ENCODE results near the gene RHEBL1. TPM values are rescaled to one million over a fixed set of nuclear protein-coding genes. Genes with fewer than 3 reads are reported as not detected.

RHEBL1 gene
- total RNA-seq, 2 donors from 2014 or later, result 7.9 to 8.1 TPM

- peaks cover 33% of the 10 kb centered on the region for H3K4me1 Mint-ChIP-seq
These were observed 24.6 kb upstream of the RHEBL1 start, which contains the start of gene DHH for GRCh38 chr12:49094160-49094974. DHH (minus strand) TSS chr12:49094801; CDS start chr12:49094512, 289 bp downstream.

GRCh38 chr12:49093792-49094159 lies 24.0 kb upstream of the RHEBL1 start:
- ATAC-seq (no peak), DNase-seq (no peak)
- Mint-ChIP-seq H3K27ac (no peak overlapping the region), H3K4me3 (peak overlapping the region; percentile 57), H3K27me3 (peaks cover 50% of the 10 kb centered on the region), H3K36me3 (ENCODE audit: low read depth) (peaks cover 6% of the 10 kb centered on the region), H3K4me1 (peaks cover 33% of the 10 kb centered on the region)
- H3K9me3 ChIP-seq (ENCODE audit: control insufficient read depth, low read length, poor library complexity, severe bottlenecking), result no peaks in the 10 kb centered on the region

More at GRCh38 chr12:49094160-49094974, 24.6 kb upstream of the RHEBL1 start, which contains the start of gene DHH:
- ATAC-seq, result peak; percentile 19
- DNase-seq, result no peak
- H3K9me3 ChIP-seq (ENCODE audit: control insufficient read depth, low read length, poor library complexity, severe bottlenecking), result no peaks in the 10 kb centered on the region
- Mint-ChIP-seq H3K4me3 (peak within 1 kb of the TSS; percentile 57), H3K36me3 (ENCODE audit: low read depth) (peaks cover 6% of the 10 kb centered on the region), H3K27ac (peak within 1 kb of the TSS; percentile 73), H3K27me3 (peaks cover 46% of the 10 kb centered on the region)

GRCh38 chr12:49092816-49093406 lies 23.1 kb upstream of the RHEBL1 start:
- no peaks in the 10 kb centered on the region for H3K9me3 ChIP-seq (ENCODE audit: control insufficient read depth, low read length, poor library complexity, severe bottlenecking)
- Mint-ChIP-seq H3K4me3 (no peak overlapping the region), H3K27ac (no peak overlapping the region), H3K27me3 (peaks cover 56% of the 10 kb centered on the region), H3K4me1 (peaks cover 38% of the 10 kb centered on the region), H3K36me3 (ENCODE audit: low read depth) (peaks cover 6% of the 10 kb centered on the region)
- ATAC-seq (no peak), DNase-seq (no peak)

GRCh38 chr12:49092086-49092815 lies 22.5 kb upstream of the RHEBL1 start:
- peaks cover 6% of the 10 kb centered on the region for H3K36me3 Mint-ChIP-seq (ENCODE audit: low read depth)
- DNase-seq (peak in 2 of 3 donors; percentile 29 to 30), ATAC-seq (peak; percentile 48)
- no peaks in the 10 kb centered on the region for H3K9me3 ChIP-seq (ENCODE audit: control insufficient read depth, low read length, poor library complexity, severe bottlenecking)
- peaks cover 56% of the 10 kb centered on the region for H3K27me3 Mint-ChIP-seq
- H3K27ac Mint-ChIP-seq, result no peak overlapping the region
- peaks cover 43% of the 10 kb centered on the region for H3K4me1 Mint-ChIP-seq
- peak overlapping the region; percentile 31 for H3K4me3 Mint-ChIP-seq

- Mint-ChIP-seq H3K4me1 (peaks cover 47% of the 10 kb centered on the region), H3K27me3 (peaks cover 56% of the 10 kb centered on the region), H3K27ac (no peak overlapping the region), H3K4me3 (peak overlapping the region; percentile 31), H3K36me3 (ENCODE audit: low read depth) (peaks cover 6% of the 10 kb centered on the region)
- DNase-seq (no peak), ATAC-seq (no peak)
- H3K9me3 ChIP-seq (ENCODE audit: control insufficient read depth, low read length, poor library complexity, severe bottlenecking), result no peaks in the 10 kb centered on the region
These were observed 22.0 kb upstream of the RHEBL1 start for GRCh38 chr12:49091836-49092085.

GRCh38 chr12:49091056-49091835 lies 21.5 kb upstream of the RHEBL1 start:
- H3K27ac Mint-ChIP-seq, result no peak overlapping the region

GRCh38 chr12:49089821-49090773 lies 20.3 kb upstream of the RHEBL1 start:
- no peaks in the 10 kb centered on the region for H3K9me3 ChIP-seq (ENCODE audit: control insufficient read depth, low read length, poor library complexity, severe bottlenecking)
- DNase-seq (no peak), ATAC-seq (peak; percentile 36)
- H3K27ac Mint-ChIP-seq, result no peak overlapping the region
- H3K4me3 Mint-ChIP-seq, result peak overlapping the region; percentile 91
- peaks cover 2% of the 10 kb centered on the region for H3K36me3 Mint-ChIP-seq (ENCODE audit: low read depth)
- peaks cover 47% of the 10 kb centered on the region for H3K4me1 Mint-ChIP-seq
- H3K27me3 Mint-ChIP-seq, result peaks cover 49% of the 10 kb centered on the region

More at GRCh38 chr12:49091056-49091835, 21.5 kb upstream of the RHEBL1 start:
- H3K27me3 Mint-ChIP-seq, result peaks cover 56% of the 10 kb centered on the region
- peaks cover 6% of the 10 kb centered on the region for H3K36me3 Mint-ChIP-seq (ENCODE audit: low read depth)
- peaks cover 49% of the 10 kb centered on the region for H3K4me1 Mint-ChIP-seq
- peak overlapping the region; percentile 91 for H3K4me3 Mint-ChIP-seq
- ATAC-seq (no peak), DNase-seq (no peak)
- H3K9me3 ChIP-seq (ENCODE audit: control insufficient read depth, low read length, poor library complexity, severe bottlenecking), result no peaks in the 10 kb centered on the region

GRCh38 chr12:49088932-49089330 lies 19.2 kb upstream of the RHEBL1 start:
- Mint-ChIP-seq H3K27me3 (peaks cover 44% of the 10 kb centered on the region), H3K4me3 (peak overlapping the region; percentile 41), H3K27ac (no peak overlapping the region), H3K36me3 (ENCODE audit: low read depth) (no peaks in the 10 kb centered on the region), H3K4me1 (peaks cover 43% of the 10 kb centered on the region)
- ATAC-seq, result no peak
- H3K9me3 ChIP-seq (ENCODE audit: control insufficient read depth, low read length, poor library complexity, severe bottlenecking), result no peaks in the 10 kb centered on the region
- no peak for DNase-seq

- ATAC-seq, result peak; percentile 87
- H3K4me1 Mint-ChIP-seq, result peaks cover 38% of the 10 kb centered on the region
- peak overlapping the region; percentile 21 for H3K4me3 Mint-ChIP-seq
- no peaks in the 10 kb centered on the region for H3K9me3 ChIP-seq (ENCODE audit: control insufficient read depth, low read length, poor library complexity, severe bottlenecking)
- peaks cover 38% of the 10 kb centered on the region for H3K27me3 Mint-ChIP-seq
- H3K27ac Mint-ChIP-seq, result no peak overlapping the region
- H3K36me3 Mint-ChIP-seq (ENCODE audit: low read depth), result no peaks in the 10 kb centered on the region
- DNase-seq, result peak; percentile 47 to 54 (median 51)
These were observed 18.6 kb upstream of the RHEBL1 start for GRCh38 chr12:49088150-49088931.

- peak overlapping the region; percentile 19 for H3K4me3 Mint-ChIP-seq
- peaks cover 28% of the 10 kb centered on the region for H3K4me1 Mint-ChIP-seq
- peak overlapping the region; percentile 45 for H3K27ac Mint-ChIP-seq
- no peaks in the 10 kb centered on the region for H3K9me3 ChIP-seq (ENCODE audit: control insufficient read depth, low read length, poor library complexity, severe bottlenecking)
- no peak for ATAC-seq
- H3K27me3 Mint-ChIP-seq, result peaks cover 27% of the 10 kb centered on the region
- no peak for DNase-seq
- H3K36me3 Mint-ChIP-seq (ENCODE audit: low read depth), result no peaks in the 10 kb centered on the region
These were observed 16.3 kb upstream of the RHEBL1 start for GRCh38 chr12:49086116-49086515.

GRCh38 chr12:49084438-49084837 lies 14.7 kb upstream of the RHEBL1 start:
- Mint-ChIP-seq H3K27ac (peak overlapping the region; percentile 51), H3K36me3 (ENCODE audit: low read depth) (no peaks in the 10 kb centered on the region), H3K4me3 (no peak overlapping the region), H3K4me1 (peaks cover 18% of the 10 kb centered on the region), H3K27me3 (peaks cover 20% of the 10 kb centered on the region)
- DNase-seq, result no peak
- H3K9me3 ChIP-seq (ENCODE audit: control insufficient read depth, low read length, poor library complexity, severe bottlenecking), result no peaks in the 10 kb centered on the region
- ATAC-seq, result no peak

All from T-helper 17 cell (primary cell).